ENCODE measurements around the gene LGALS3BP.

LGALS3BP gene

GRCh38 chr17:78999056-78999768 lies 19.5 kb upstream of the LGALS3BP start:
- no peak for DNase-seq

GRCh38 chr17:78998311-78999055 lies 18.8 kb upstream of the LGALS3BP start:
- DNase-seq: peak in 5 of 14 donors; percentile 18 to 58 (median 41)

- no peak for DNase-seq
These were observed 18.2 kb upstream of the LGALS3BP start for GRCh38 chr17:78997881-78998280.

GRCh38 chr17:78997231-78997741 lies 17.6 kb upstream of the LGALS3BP start:
- no peak for DNase-seq

GRCh38 chr17:78996781-78997201 lies 17.1 kb upstream of the LGALS3BP start:
- DNase-seq: no peak

- peak in 7 of 14 donors; percentile 31 to 71 (median 39) for DNase-seq
These were observed 16.2 kb upstream of the LGALS3BP start for GRCh38 chr17:78995761-78996451.

GRCh38 chr17:78995022-78995760 lies 15.5 kb upstream of the LGALS3BP start:
- DNase-seq: no peak

GRCh38 chr17:78993981-78994671 lies 14.4 kb upstream of the LGALS3BP start:
- no peak for DNase-seq

GRCh38 chr17:78993241-78993956 lies 13.7 kb upstream of the LGALS3BP start:
- peak in 7 of 14 donors; percentile 20 to 45 (median 22) for DNase-seq

GRCh38 chr17:78992542-78993212 lies 13.0 kb upstream of the LGALS3BP start:
- no peak for DNase-seq

- DNase-seq: no peak
These were observed 12.3 kb upstream of the LGALS3BP start for GRCh38 chr17:78991906-78992532.

- no peak for DNase-seq
These were observed 11.5 kb upstream of the LGALS3BP start for GRCh38 chr17:78991017-78991738.

- DNase-seq: no peak
These were observed 10.8 kb upstream of the LGALS3BP start for GRCh38 chr17:78990349-78991016.

GRCh38 chr17:78988152-78988551 lies 8.4 kb upstream of the LGALS3BP start:
- DNase-seq: no peak

GRCh38 chr17:78986649-78987328 lies 7.1 kb upstream of the LGALS3BP start:
- no peak for DNase-seq

- DNase-seq: peak in 1 of 14 donors; percentile 24
These were observed 6.4 kb upstream of the LGALS3BP start for GRCh38 chr17:78986048-78986648.

GRCh38 chr17:78985395-78985794 lies 5.7 kb upstream of the LGALS3BP start:
- DNase-seq: no peak

Measured in C1 segment of cervical spinal cord (tissue), 14 donors.